Mesodermal cell (in vitro differentiated cells): Measurements from ENCODE around the gene CALHM1.

Source experiments
- H3K27ac ChIP-seq: 2 replicates; pipeline ENCODE4 v1.7.0; 2013; ENCODE audit warnings: mild to moderate bottlenecking, low read depth, low read length, moderate library complexity; ENCODE audit not compliant: severe bottlenecking
- H3K36me3 ChIP-seq: 2 replicates; pipeline ENCODE4 v1.7.1; 2013; ENCODE audit warnings: mild to moderate bottlenecking, low read length, moderate library complexity; ENCODE audit not compliant: control insufficient read depth, insufficient read depth
- H3K4me1 ChIP-seq: one replicate; pipeline ENCODE4 v1.7.1; 2013; ENCODE audit warnings: mild to moderate bottlenecking, low read length; ENCODE audit not compliant: insufficient read depth, control insufficient read depth, poor library complexity, severe bottlenecking
- H3K4me3 ChIP-seq: 2 replicates; pipeline ENCODE4 v1.7.0; 2013; ENCODE audit warnings: low read length, control low read depth, mild to moderate bottlenecking; ENCODE audit not compliant: insufficient read depth, poor library complexity, severe bottlenecking; ENCODE audit errors: extremely low read depth
- H3K9me3 ChIP-seq: 2 replicates; pipeline ENCODE4 v1.7.1; 2013; ENCODE audit warnings: mild to moderate bottlenecking, low read length, moderate library complexity; ENCODE audit not compliant: control insufficient read depth
- WGBS, 2 experiments: methylation state at CpG; one replicate each; pipeline ENCODE4 v1.1.5; 2013; ENCODE audit warnings: missing lambda C conversion rate in 2 of 2; ENCODE audit not compliant: insufficient coverage in 2 of 2; 5-methylcytosine and 5-hydroxymethylcytosine counted together

The CALHM1 gene

DNA sequence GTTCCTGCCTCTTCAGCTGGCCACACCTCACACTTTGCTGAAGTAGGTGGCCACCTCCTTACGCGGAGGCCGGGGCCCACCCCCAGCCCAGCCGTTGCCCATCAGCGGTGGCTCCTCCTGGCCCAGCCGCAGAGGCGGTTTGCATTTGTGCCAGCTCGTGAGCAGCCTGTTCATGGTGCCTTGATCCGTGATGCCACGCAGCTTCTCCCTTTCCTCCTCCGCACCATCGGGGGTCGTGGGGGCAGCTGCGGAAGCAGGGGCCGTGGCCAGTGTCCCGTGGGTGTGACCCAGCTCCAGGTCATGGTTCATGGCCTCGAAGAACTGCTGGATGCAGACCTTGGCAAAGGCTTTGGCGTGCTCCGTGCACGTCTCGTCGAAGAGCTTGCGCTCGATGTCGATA, 3.5 kb downstream of the CALHM1 start:
- WGBS, 2 experiments, result 88 to 96% methylated on average over 25 of the region's 25 CpGs
- no peak overlapping the region for H3K4me3 ChIP-seq
- no peaks in the 10 kb centered on the region for H3K36me3 ChIP-seq
- peaks cover 3% of the 10 kb centered on the region for H3K4me1 ChIP-seq
- H3K9me3 ChIP-seq, result no peaks in the 10 kb centered on the region
- no peak overlapping the region for H3K27ac ChIP-seq

- Histone ChIP-seq H3K4me3 (no peak overlapping the region), H3K9me3 (no peaks in the 10 kb centered on the region), H3K4me1 (peaks cover 3% of the 10 kb centered on the region), H3K27ac (no peak overlapping the region), H3K36me3 (peaks cover 8% of the 10 kb centered on the region)
- WGBS, 2 experiments, result 93 to 100% methylated on average over 2 to 4 of the region's 4 CpGs
These were observed 4.7 kb downstream of the CALHM1 start for GRCh38 chr10:103454026-103454425.

DNA sequence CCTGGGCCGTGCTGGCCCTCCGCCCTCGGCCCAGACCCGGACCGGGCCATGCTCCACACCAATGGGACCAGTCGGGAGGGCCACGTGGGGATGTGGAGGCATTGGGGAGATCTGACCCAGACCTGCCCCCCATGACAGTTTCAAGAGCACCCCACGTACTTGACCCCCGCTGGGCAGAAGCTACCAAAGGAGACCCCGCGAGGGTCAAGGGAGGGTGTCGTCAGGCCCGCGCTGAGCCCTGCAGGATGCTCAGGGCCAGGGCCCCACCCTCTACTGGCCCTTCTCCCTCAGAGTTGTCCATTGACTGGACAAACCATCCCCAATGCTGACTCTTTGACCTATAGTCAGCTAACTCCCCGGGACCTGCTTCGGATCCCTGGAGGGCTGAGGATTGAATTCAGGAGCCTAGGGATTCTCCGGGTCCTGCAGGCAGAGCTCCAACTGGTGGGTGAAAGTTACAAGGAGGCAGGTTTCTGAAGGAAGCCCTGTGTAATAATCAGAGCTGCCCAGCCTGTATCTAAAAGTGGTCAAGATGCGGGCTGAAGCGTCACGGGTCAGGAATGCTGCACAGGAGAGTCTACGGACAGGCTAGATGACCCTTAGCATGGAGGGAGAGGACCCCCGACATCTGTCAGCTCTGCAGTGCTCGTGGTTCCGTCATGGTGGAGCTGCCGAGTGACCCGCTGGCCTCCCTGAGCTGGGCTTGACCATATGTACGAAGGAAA, 6.0 kb downstream of the CALHM1 start:
- H3K9me3 ChIP-seq, result no peaks in the 10 kb centered on the region
- peaks cover 11% of the 10 kb centered on the region for H3K36me3 ChIP-seq
- WGBS, 2 experiments, result 84 to 85% methylated on average over 23 to 27 of the region's 27 CpGs
- H3K4me3 ChIP-seq, result no peak overlapping the region
- H3K4me1 ChIP-seq, result peaks cover 6% of the 10 kb centered on the region
- H3K27ac ChIP-seq, result no peak overlapping the region

GRCh38 chr10:103451831-103452505, 6.7 kb downstream of the CALHM1 start, which contains the start of gene CALHM2:
CALHM2 (minus strand) TSS chr10:103452370; CDS start chr10:103449941, 2,429 bp downstream.
- Histone ChIP-seq H3K9me3 (no peaks in the 10 kb centered on the region), H3K27ac (no peak within 1 kb of the TSS), H3K4me3 (peak within 1 kb of the TSS; percentile 22), H3K4me1 (peaks cover 6% of the 10 kb centered on the region), H3K36me3 (peaks cover 17% of the 10 kb centered on the region)
- 66 to 79% methylated on average over 12 to 26 of the region's 32 CpGs for WGBS, 2 experiments

- Histone ChIP-seq H3K36me3 (peaks cover 23% of the 10 kb centered on the region), H3K27ac (no peak overlapping the region), H3K9me3 (no peaks in the 10 kb centered on the region), H3K4me3 (peak overlapping the region; percentile 22), H3K4me1 (peaks cover 6% of the 10 kb centered on the region)
- WGBS, 2 experiments, result 43 to 47% methylated on average over 12 to 14 of the region's 14 CpGs
These were observed 7.4 kb downstream of the CALHM1 start for GRCh38 chr10:103451091-103451813.

GRCh38 chr10:103450201-103450695, 8.5 kb downstream of the CALHM1 start:
- WGBS, 2 experiments, result 97 to 99% methylated on average over 11 of the region's 12 CpGs
- peaks cover 33% of the 10 kb centered on the region for H3K36me3 ChIP-seq
- no peak overlapping the region for H3K4me3 ChIP-seq
- H3K27ac ChIP-seq, result no peak overlapping the region
- H3K9me3 ChIP-seq, result no peaks in the 10 kb centered on the region
- peaks cover 6% of the 10 kb centered on the region for H3K4me1 ChIP-seq

DNA sequence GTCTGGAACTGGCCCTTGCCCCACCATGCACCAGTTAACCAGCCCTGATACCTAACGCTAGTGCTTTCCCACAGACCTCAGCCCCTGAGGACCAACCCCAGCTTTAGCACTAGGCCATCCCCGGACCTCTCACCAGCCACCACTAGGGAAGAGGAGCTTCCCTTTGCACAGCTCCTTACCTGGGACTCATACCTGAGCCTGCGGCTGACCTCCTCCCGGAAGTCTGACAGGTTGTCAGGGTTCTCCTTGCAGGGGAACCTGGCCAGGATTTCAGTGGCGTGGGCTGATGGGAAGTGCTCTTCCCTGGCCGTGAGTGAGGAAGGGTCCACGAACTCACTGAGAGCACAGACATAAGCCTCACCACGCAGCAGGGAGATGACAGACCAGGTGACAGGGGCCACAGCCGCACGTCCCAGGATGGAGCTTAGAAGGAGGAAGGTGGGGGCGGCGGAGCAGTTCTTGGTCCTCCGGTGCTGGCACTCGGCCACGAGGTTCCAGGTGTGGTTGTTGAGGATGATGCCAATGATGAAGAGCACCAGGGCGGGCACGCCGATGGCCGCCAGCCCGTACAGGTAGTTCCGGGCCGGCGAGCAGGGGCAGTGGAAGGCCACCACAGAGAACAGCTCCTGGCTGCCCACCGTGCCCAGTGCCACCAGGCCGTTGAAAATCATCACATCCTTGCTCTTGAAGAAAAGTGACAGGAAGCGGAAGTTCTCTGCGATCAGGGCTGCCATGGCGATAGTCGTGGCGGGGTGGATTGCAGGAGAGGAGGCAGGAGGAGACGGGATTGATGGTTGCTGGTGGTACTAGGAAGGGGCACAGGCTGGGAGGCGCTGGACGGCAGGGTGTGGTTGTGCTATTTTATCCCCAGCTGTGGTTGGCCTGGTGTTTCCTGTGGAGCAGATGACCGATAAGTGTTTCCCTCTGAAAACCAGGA, 9.2 kb downstream of the CALHM1 start:
- Histone ChIP-seq H3K4me1 (peaks cover 6% of the 10 kb centered on the region), H3K4me3 (no peak overlapping the region), H3K36me3 (peaks cover 41% of the 10 kb centered on the region), H3K9me3 (no peaks in the 10 kb centered on the region), H3K27ac (no peak overlapping the region)
- 94 to 95% methylated on average over 32 to 34 of the region's 34 CpGs for WGBS, 2 experiments

DNA sequence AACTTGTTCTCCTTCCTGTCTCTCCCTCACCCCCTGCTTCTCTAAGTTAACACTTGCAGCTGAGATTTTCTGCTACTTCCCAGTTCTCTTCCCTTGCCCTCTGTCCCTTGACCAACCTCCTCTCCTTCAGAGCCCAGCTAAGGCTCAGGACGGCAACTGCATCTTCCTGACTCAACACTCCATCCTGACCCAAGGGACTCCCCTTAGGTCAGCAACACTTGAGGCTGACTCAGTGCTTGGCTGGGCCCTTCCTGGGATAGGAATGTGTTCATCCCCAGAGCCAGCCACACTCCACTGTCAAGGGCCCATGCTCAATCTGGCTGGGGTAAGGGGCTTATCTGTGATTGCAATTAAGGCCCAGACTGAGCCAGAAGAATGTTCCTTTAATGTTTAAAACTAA, 10.0 kb downstream of the CALHM1 start:
- Histone ChIP-seq H3K4me1 (peaks cover 6% of the 10 kb centered on the region), H3K27ac (no peak overlapping the region), H3K36me3 (peaks cover 49% of the 10 kb centered on the region), H3K9me3 (no peaks in the 10 kb centered on the region), H3K4me3 (no peak overlapping the region)
- WGBS, 2 experiments, result 80 to 86% methylated on average over 1 of the region's 1 CpG

GRCh38 chr10:103447187-103447586, 11.5 kb downstream of the CALHM1 start:
- H3K4me3 ChIP-seq, result no peak overlapping the region
- 97 to 99% methylated on average over 19 to 23 of the region's 23 CpGs for WGBS, 2 experiments
- H3K36me3 ChIP-seq, result peaks cover 64% of the 10 kb centered on the region
- no peak overlapping the region for H3K27ac ChIP-seq
- H3K4me1 ChIP-seq, result peaks cover 9% of the 10 kb centered on the region
- H3K9me3 ChIP-seq, result no peaks in the 10 kb centered on the region
